HG03066 (cell line): ENCODE results near the gene PAX8.
A peak's percentile ranks its signal among the peaks of the same experiment; 100 is the strongest.

ENCODE experiments used
- ATAC-seq: cut with Tn5 transposase; IDR thresholded peaks from one replicate; pipeline ENCODE4 v1.9.1; 2021; ENCODE audit warnings: low read depth; ENCODE audit not compliant: unreplicated experiment

The PAX8 gene

GRCh38 chr2:113209011-113209645, 69.6 kb downstream of the PAX8 start:
- no peak for ATAC-seq

DNA sequence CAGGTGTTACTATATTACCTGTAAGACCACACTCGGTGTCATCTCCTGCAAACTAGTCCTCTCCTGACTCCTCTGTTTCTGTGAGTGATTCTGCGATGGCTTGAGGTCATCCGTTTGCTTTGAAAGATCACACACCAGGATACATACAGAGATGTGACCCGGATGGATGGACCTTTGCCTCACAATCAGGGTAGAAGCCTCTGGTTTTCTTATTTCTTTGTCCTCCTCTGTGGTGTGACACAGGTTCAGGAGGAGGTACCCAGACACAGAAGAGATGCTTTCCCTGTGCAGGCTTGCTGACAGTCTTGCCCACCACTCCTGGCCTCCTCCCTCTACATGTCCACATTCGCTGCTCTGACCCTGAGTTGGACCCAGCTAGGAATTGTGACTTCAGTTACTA, 70.3 kb downstream of the PAX8 start:
- no peak for ATAC-seq

DNA sequence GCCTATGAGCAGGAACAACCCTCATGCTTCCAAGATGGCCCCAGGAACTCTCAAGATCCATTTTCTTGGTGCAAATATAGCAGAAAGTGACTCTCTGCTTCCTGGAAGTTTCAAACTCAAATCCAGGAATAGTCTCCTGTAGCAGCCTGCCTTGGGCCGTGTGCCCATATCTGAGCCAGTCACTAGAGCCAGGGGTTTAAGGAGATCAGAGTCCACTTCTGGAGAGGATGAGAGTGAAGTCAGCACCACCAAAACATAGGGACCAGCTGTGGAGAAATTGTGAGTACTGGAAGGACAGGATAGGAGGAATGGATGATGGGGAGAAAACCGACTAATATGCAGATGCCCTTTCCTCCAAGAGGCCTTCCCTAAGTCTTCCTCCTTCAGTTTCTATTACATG, 71.7 kb downstream of the PAX8 start:
- no peak for ATAC-seq

- no peak for ATAC-seq
Observed at GRCh38 chr2:113206251-113206650, 72.5 kb downstream of the PAX8 start.

- ATAC-seq = peak; percentile 83
Observed at GRCh38 chr2:113203901-113204519, 74.7 kb downstream of the PAX8 start.

GRCh38 chr2:113203217-113203530, 75.5 kb downstream of the PAX8 start:
- no peak for ATAC-seq

- no peak for ATAC-seq
Observed at GRCh38 chr2:113202305-113203216, 76.2 kb downstream of the PAX8 start.

DNA sequence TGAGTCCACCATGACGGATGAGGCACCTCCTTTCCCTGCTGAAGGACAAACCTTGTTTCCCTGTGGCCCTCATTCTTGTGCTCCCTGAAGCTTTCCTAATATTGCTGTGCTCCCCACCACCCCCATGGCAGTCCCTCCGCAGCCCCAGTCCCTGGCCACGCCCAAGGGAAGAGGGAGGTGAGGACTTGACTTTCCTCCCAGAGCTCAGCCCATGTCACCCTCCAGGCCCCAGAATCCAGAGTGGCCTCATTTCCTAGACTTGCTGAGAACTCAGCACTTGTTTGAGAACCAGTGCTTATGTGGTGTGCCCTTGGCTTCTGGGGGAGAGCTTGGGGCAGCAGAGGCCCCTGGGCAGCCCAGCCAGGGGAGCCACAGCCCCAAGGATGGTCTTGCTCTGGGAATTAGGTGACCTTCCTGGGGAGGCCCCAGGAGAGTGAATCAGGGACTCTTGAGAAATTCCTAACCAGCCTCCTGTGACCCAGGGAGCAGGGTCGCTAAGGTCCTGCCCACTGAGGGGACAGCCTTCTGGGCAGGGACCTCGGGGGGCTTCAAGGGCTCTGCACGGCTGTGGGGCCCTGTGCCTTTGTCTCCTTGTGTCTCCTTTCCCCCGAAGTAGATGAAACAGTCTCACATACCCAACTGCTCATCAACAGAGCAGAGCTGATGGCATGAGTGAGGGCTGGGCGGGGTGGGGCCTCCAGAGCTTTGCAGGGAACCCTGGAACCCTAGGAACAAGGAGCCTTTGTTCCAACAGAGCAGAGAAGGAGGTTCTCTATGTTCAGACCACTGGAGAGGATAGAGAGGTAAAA, 77.0 kb downstream of the PAX8 start:
- ATAC-seq = no peak

- ATAC-seq = no peak
Observed at GRCh38 chr2:113200736-113201490, 77.8 kb downstream of the PAX8 start.

- ATAC-seq = no peak
Observed at GRCh38 chr2:113200236-113200635, 78.5 kb downstream of the PAX8 start.

DNA sequence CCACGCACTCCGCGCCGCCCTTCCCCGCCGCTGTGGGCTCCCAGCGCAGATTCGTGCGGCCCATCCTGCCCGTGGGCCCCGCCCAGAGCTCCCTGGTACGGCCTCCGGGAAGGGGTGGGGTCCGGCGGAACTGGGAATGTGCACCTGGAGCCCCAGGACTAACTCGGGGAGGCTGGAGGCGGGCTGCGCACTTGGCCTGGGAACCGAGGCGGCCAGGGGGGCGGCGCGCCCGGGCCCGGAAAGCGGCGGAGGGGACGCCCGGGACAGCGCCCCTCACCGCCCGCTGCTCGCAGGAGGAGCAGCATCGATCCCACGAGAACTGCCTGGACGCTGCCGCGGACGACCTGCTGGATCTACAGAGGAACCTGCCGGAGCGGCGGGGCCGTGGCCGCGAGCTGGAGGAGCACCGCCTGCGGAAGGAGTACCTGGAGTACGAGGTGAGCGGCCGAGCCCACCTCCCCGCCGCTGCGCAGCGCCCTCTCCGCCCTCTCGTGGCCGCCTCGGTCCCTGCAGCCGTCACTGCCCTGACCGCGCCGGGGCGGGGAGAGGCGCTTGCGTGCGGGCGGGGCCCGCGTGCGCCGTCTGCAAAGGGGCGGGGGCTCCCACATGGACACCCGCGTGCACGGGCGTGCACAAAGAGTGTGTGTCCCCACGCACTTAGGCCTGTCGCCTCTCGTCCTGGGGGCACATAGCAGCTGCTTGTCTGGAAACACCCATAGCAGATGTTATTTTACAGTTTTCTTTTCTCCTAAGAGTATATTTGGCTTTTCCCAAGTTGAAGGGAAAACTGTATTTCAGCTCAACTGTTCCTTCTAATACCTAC, 79.7 kb downstream of the PAX8 start:
- ATAC-seq = peak; percentile 48

- ATAC-seq = no peak
Observed at GRCh38 chr2:113198048-113198789, 80.5 kb downstream of the PAX8 start.

- ATAC-seq = no peak
Observed at GRCh38 chr2:113197347-113198047, 81.2 kb downstream of the PAX8 start.

DNA sequence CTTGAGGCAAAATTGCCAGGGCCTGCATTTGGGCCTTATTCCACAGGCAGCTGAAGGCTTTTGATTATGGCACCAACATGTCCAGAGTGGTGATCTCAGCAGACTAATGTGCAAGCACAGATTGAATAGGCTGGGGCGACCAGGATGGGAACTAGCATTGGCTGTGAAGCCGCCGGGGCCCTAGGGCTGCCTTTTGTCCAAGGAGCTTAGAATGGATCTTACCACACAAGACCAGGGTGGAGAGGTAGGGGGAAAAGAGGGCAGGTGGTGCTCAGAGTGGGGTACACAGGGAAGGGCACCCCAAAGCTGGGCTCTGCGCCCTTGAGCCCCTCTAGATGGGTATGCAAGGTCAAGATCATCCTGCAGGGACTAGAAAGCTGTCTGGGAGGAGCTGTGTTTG, 81.9 kb downstream of the PAX8 start:
- ATAC-seq = no peak

DNA sequence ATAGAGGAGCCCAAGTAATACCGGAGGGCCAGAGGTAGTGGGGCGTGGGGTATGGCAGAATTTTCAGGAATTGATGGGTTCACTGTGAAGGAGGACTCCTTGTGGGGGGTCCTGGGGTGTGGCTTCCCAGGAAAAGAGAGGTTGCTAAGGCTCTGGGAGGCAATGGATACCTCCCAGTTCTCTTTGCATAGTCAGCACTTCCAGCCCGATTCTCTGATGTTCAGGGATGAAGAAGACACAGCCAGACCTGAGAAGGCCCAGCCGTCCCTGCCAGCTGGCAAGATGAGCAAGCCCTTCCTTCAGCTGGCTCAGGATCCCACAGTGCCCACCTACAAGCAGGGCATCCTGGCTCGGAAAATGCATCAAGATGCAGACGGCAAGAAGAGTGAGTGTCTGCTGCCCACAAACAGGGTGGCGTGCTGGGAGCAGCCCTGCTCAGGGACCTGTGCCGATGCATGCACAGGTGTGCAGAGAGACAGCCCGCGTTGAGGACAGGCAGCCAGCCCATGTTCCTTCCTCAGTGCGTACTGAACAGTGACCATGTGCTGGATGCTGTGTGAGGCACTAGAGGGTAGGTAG, 82.7 kb downstream of the PAX8 start:
- no peak for ATAC-seq

GRCh38 chr2:113192459-113193100, 86.1 kb downstream of the PAX8 start:
- ATAC-seq = no peak

DNA sequence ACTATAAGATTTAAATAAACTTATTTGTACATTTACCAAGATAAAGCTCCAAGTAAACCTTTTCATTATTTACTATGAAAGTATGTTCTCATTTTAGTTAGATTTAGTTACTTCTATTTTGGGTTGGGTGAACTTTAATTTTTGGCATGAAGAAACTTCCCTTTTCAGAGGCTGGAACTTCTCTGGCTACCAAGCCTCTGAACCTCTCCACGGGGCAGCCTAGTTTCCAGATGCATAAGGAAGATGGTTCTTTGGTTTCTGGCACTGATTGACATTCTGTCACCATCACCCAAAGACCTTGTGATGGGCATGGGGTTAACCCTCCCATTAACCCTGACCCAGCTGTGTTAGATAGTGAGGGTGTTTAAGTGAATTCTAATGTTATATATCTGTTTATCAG, 87.8 kb downstream of the PAX8 start:
- no peak for ATAC-seq
